WERI-Rb-1 (cell line): ENCODE results near the gene CAGE1.

Experiments used
- DNase-seq: peaks from one replicate; pipeline ENCODE4 v3.0.0-alpha.2; 2020
- H3K27ac ChIP-seq: fragments of 250-450 bp; sonication (Bioruptor Pico); 2 replicates; pipeline ENCODE4 v1.5.1; 2020; ENCODE audit warnings: mild to moderate bottlenecking, moderate library complexity
- H3K27me3 ChIP-seq: fragments of 250-450 bp; sonication (Bioruptor Pico); 2 replicates; pipeline ENCODE4 v1.5.1; 2021; ENCODE audit warnings: mild to moderate bottlenecking, low read depth, moderate library complexity; ENCODE audit not compliant: insufficient read depth, severe bottlenecking
- H3K36me3 ChIP-seq: fragments of 250-450 bp; sonication (Bioruptor Pico); 2 replicates; pipeline ENCODE4 v1.5.1; 2020; ENCODE audit warnings: mild to moderate bottlenecking, moderate library complexity
- H3K4me3 ChIP-seq: 2 replicates; pipeline ENCODE4 v1.5.1; 2011; ENCODE audit warnings: low read depth, mild to moderate bottlenecking, control low read depth, low read length
- H3K9me3 ChIP-seq: fragments of 250-450 bp; sonication (Bioruptor Pico); 2 replicates; pipeline ENCODE4 v1.5.1; 2021; ENCODE audit warnings: mild to moderate bottlenecking, moderate library complexity; ENCODE audit not compliant: severe bottlenecking
- TF ChIP-seq, protein P1 (sequence below): IDR thresholded peaks from 2 replicates; pipeline ENCODE4 v1.5.1; 2011; ENCODE audit warnings: low read depth, mild to moderate bottlenecking, control low read depth, inconsistent platforms, low read length

The CAGE1 gene

DNA sequence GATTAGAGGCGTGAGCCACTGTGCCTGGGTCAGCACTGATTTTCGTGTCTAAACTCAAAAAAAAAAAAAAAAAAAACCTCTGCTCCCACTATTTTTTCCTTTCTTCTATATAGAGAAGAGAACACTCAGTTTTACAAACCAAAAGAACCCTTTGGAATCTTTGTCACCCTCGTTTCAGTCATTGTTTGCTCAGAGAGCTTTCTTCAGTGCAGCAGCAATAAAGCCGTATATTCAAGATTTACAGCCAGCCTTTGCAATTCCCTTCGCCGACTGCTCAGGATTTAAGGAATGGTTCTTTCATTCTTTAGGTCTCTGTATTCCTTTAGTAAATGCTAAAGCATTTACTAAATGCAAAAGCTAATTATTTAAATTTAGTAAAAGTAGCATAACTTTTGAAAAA, 20.2 kb upstream of the CAGE1 start:
- H3K27ac ChIP-seq, result no peak overlapping the region
- H3K27me3 ChIP-seq, result no peaks in the 10 kb centered on the region
- H3K4me3 ChIP-seq, result no peak overlapping the region
- DNase-seq, result no peak
- H3K9me3 ChIP-seq, result no peaks in the 10 kb centered on the region
- H3K36me3 ChIP-seq, result peaks cover 84% of the 10 kb centered on the region
- TF ChIP-seq, protein P1, sequence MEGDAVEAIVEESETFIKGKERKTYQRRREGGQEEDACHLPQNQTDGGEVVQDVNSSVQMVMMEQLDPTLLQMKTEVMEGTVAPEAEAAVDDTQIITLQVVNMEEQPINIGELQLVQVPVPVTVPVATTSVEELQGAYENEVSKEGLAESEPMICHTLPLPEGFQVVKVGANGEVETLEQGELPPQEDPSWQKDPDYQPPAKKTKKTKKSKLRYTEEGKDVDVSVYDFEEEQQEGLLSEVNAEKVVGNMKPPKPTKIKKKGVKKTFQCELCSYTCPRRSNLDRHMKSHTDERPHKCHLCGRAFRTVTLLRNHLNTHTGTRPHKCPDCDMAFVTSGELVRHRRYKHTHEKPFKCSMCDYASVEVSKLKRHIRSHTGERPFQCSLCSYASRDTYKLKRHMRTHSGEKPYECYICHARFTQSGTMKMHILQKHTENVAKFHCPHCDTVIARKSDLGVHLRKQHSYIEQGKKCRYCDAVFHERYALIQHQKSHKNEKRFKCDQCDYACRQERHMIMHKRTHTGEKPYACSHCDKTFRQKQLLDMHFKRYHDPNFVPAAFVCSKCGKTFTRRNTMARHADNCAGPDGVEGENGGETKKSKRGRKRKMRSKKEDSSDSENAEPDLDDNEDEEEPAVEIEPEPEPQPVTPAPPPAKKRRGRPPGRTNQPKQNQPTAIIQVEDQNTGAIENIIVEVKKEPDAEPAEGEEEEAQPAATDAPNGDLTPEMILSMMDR, result no peak

DNA sequence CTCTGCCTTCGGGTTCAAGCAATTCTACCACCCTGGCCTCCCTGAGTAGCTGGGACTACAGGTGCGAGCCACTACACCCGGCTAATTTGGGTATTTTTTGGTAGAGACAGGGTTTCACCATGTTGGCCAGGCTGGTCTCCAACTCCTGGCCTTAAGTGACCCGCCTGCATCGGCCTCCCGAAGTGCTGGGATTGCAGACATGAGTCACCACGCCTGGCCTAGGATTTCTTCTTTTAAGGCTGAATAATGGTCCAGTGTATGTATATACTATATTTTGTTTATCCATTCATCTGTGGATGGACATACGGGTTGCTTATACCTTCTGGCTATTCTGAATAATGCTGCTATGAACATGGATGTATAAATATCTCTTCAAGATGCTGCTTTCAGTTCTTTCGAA, 17.2 kb upstream of the CAGE1 start:
- no peak overlapping the region for H3K27ac ChIP-seq
- H3K9me3 ChIP-seq, result no peaks in the 10 kb centered on the region
- TF ChIP-seq, protein P1, result no peak
- no peak for DNase-seq
- H3K36me3 ChIP-seq, result peaks cover 92% of the 10 kb centered on the region
- no peaks in the 10 kb centered on the region for H3K27me3 ChIP-seq
- H3K4me3 ChIP-seq, result no peak overlapping the region

DNA sequence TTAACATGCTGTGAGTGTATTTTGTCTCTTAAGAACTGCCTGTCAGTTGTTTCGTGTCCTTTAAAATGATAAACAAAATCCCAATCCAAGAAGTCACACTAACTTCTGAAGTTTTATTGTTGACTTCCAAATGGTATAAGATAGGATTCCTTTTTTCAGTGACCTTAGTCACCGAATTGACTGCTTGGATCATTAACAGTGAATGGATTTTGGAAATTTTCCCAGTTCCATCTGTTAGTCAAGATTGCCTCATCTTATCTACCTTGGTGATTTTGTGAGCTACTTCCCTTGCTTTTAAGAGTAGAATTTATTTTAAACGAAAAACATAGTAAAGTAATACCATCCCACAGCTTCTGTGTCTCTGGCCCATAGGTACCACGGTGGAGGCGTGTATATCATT, 15.0 kb upstream of the CAGE1 start:
- Histone ChIP-seq H3K9me3 (no peaks in the 10 kb centered on the region), H3K27me3 (no peaks in the 10 kb centered on the region), H3K36me3 (peaks cover 89% of the 10 kb centered on the region), H3K27ac (no peak overlapping the region), H3K4me3 (no peak overlapping the region)
- DNase-seq, result no peak
- TF ChIP-seq, protein P1, result no peak

DNA sequence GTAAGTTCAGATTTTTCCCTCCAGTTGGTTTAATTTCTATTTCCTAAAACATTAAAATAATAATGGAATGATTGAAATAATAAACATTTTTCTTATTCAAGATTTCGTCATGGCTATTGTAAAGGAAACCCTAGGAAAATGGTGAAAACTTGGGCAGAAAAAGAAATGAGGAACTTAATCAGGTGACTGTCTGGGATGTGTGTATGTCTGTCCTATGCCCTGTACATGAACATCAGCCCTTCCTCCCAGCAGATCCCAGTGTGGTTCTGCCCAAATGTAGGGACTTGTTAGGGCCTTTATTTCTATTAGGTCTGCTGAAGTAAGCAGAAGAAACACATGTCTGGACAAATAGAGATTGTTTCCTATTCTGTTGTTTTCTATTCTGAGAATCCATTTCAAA, 13.2 kb upstream of the CAGE1 start:
- no peak for DNase-seq
- H3K27me3 ChIP-seq, result no peaks in the 10 kb centered on the region
- no peak overlapping the region for H3K4me3 ChIP-seq
- TF ChIP-seq, protein P1, result no peak
- no peak overlapping the region for H3K27ac ChIP-seq
- peaks cover 88% of the 10 kb centered on the region for H3K36me3 ChIP-seq
- H3K9me3 ChIP-seq, result no peaks in the 10 kb centered on the region

DNA sequence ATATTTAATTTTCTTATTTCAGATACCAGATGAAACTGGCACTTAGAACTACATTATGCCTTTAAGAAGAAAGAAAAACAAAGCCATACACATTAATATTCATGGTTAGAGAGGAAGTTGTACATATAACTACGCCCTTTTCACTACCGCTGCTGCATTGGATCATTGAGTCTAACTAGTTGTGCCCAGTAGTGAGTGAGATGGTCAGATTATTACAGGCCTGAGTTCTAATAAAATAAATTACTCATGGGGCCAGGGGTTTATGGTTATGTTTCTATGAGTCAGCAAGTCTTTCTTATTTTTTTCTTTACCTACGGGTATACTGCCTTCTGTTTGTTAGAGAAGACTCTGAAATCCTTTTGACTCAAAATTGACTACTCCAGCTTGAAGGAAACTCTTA, 11.5 kb upstream of the CAGE1 start:
- Histone ChIP-seq H3K4me3 (no peak overlapping the region), H3K36me3 (peaks cover 86% of the 10 kb centered on the region), H3K27me3 (no peaks in the 10 kb centered on the region), H3K27ac (no peak overlapping the region), H3K9me3 (no peaks in the 10 kb centered on the region)
- TF ChIP-seq, protein P1, result no peak
- no peak for DNase-seq

DNA sequence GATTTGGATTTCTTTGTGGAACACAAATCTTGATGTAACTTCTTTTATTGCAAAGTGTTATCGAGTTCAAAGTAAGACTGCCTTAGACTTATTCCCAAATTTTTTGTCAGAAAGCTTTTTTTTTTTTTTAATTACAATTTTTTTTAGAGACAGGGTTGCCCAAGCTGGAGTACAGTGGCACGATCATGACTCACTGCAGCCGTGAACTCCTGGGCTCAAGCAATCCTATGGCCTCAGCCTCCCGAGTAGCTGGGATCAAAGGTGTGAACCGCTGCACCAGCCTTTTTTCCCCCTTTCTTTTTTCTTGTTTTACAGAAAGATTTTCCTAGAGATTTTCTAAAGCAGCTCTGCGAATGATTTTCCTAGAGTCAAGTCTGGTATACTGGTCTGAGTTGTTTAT, 2.9 kb upstream of the CAGE1 start:
- Histone ChIP-seq H3K4me3 (no peak overlapping the region), H3K36me3 (peaks cover 51% of the 10 kb centered on the region), H3K9me3 (no peaks in the 10 kb centered on the region), H3K27ac (no peak overlapping the region), H3K27me3 (no peaks in the 10 kb centered on the region)
- DNase-seq, result no peak
- TF ChIP-seq, protein P1, result no peak
